ENCODE data around the gene STRADB.

DNA sequence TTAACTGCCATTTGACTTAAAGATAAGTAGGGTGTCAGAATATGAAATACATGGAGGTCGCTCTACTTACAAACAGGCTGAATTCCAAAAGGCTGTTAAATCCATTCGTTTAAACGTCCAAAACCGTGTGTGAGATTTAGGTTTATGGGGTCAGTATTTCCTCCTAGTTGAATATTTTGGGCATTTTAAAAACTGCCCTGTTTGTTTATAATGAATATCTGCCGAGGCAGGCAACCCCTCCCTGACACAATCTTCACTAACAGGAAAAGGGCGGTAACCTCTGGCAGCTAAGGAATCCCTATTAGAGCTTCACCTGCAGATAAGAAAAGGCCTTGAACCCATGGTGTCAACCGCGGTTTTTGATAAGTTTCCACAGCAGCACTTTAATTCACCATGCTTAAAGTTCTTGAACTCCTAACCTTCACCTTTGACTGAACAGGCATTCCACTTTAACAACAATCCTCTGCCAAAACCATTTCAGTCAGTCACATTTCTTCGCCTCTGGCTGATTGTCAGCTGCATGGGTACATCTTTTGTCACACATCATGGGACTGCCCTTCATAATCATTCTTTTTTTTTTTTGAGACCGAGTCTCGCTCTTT lies 18.0 kb upstream of the STRADB start:
- TF ChIP-seq, protein P1, sequence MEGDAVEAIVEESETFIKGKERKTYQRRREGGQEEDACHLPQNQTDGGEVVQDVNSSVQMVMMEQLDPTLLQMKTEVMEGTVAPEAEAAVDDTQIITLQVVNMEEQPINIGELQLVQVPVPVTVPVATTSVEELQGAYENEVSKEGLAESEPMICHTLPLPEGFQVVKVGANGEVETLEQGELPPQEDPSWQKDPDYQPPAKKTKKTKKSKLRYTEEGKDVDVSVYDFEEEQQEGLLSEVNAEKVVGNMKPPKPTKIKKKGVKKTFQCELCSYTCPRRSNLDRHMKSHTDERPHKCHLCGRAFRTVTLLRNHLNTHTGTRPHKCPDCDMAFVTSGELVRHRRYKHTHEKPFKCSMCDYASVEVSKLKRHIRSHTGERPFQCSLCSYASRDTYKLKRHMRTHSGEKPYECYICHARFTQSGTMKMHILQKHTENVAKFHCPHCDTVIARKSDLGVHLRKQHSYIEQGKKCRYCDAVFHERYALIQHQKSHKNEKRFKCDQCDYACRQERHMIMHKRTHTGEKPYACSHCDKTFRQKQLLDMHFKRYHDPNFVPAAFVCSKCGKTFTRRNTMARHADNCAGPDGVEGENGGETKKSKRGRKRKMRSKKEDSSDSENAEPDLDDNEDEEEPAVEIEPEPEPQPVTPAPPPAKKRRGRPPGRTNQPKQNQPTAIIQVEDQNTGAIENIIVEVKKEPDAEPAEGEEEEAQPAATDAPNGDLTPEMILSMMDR (IDR thresholded peaks at IDR 0.05): no peak
- no peak for TF ChIP-seq POLR2A (IDR thresholded peaks at IDR 0.05)

Data from thyroid gland (tissue), 4 donors.